GM18870 (cell line): ENCODE results near the gene AFAP1.
"Not testable (repeated sequence)": the region's sequence is repeated elsewhere in the genome, so short reads cannot be mapped to it uniquely, and the experiment has no call there.

ENCODE experiments used
- ATAC-seq: cut with Tn5 transposase; IDR thresholded peaks from one replicate; pipeline ENCODE4 v1.9.1; 2021; ENCODE audit warnings: moderate library complexity; ENCODE audit not compliant: unreplicated experiment

AFAP1 gene

GRCh38 chr4:7950301-7951092, 10.8 kb upstream of the AFAP1 start:
- ATAC-seq, result no peak

- ATAC-seq, result no peak
Observed at GRCh38 chr4:7949759-7950158, 10.1 kb upstream of the AFAP1 start.

- ATAC-seq, result no peak
Observed at GRCh38 chr4:7947927-7948326, 8.3 kb upstream of the AFAP1 start.

- ATAC-seq, result no peak
Observed at GRCh38 chr4:7945709-7946380, 6.2 kb upstream of the AFAP1 start.

GRCh38 chr4:7944599-7945220, 5.0 kb upstream of the AFAP1 start:
- ATAC-seq, result no peak

GRCh38 chr4:7943688-7944087, 4.0 kb upstream of the AFAP1 start:
- ATAC-seq, result not testable (repeated sequence)

- no peak for ATAC-seq
Observed at GRCh38 chr4:7943211-7943610, 3.5 kb upstream of the AFAP1 start.

- ATAC-seq, result no peak
Observed at GRCh38 chr4:7941965-7942496, 2.4 kb upstream of the AFAP1 start.

GRCh38 chr4:7941111-7941964, 1.7 kb upstream of the AFAP1 start:
- no peak for ATAC-seq

- no peak for ATAC-seq
Observed at GRCh38 chr4:7938609-7939376, 868 bp downstream of the AFAP1 start.

- ATAC-seq, result no peak
Observed at GRCh38 chr4:7938266-7938608, 1.4 kb downstream of the AFAP1 start.

- no peak for ATAC-seq
Observed at GRCh38 chr4:7937006-7937405, 2.7 kb downstream of the AFAP1 start.

- no peak for ATAC-seq
Observed at GRCh38 chr4:7933651-7934510, 5.8 kb downstream of the AFAP1 start.

GRCh38 chr4:7932287-7932686, 7.4 kb downstream of the AFAP1 start:
- no peak for ATAC-seq

GRCh38 chr4:7929118-7929951, 10.3 kb downstream of the AFAP1 start:
- ATAC-seq, result no peak

- ATAC-seq, result no peak
Observed at GRCh38 chr4:7928711-7929110, 10.9 kb downstream of the AFAP1 start.

- ATAC-seq, result no peak
Observed at GRCh38 chr4:7926822-7927221, 12.8 kb downstream of the AFAP1 start.

GRCh38 chr4:7924570-7924969, 15.1 kb downstream of the AFAP1 start:
- no peak for ATAC-seq
